ENCODE data around the gene ZNF697.

ZNF697 gene

GRCh38 chr1:119683893-119684292 is 35.8 kb upstream of the ZNF697 start:
- no peak overlapping the region for H3K9ac ChIP-seq (ENCODE audit: low read length)
- H3K9me3 ChIP-seq (ENCODE audit: insufficient read depth, low read length): no peaks in the 10 kb centered on the region
- H3K9me2 ChIP-seq (replicated peaks; ENCODE audit: insufficient read depth, low read length): no peaks in the 10 kb centered on the region
- no peaks in the 10 kb centered on the region for H3F3A ChIP-seq (ENCODE audit: insufficient read depth)
- H3K4me2 ChIP-seq (ENCODE audit: low read depth, low read length, poor library complexity, severe bottlenecking): no peak overlapping the region
- no peak overlapping the region for H3K4me3 ChIP-seq (ENCODE audit: insufficient read depth, low read length, poor library complexity, severe bottlenecking)
- H4K20me1 ChIP-seq (ENCODE audit: low read depth, low read length): no peaks in the 10 kb centered on the region
- no peaks in the 10 kb centered on the region for H3K36me3 ChIP-seq (ENCODE audit: low read length)
- no peaks in the 10 kb centered on the region for H3K79me2 ChIP-seq (ENCODE audit: insufficient read depth, low read length)
- no peak overlapping the region for H2AFZ ChIP-seq (ENCODE audit: low read depth, low read length, severe bottlenecking)
- TF ChIP-seq, protein P1, sequence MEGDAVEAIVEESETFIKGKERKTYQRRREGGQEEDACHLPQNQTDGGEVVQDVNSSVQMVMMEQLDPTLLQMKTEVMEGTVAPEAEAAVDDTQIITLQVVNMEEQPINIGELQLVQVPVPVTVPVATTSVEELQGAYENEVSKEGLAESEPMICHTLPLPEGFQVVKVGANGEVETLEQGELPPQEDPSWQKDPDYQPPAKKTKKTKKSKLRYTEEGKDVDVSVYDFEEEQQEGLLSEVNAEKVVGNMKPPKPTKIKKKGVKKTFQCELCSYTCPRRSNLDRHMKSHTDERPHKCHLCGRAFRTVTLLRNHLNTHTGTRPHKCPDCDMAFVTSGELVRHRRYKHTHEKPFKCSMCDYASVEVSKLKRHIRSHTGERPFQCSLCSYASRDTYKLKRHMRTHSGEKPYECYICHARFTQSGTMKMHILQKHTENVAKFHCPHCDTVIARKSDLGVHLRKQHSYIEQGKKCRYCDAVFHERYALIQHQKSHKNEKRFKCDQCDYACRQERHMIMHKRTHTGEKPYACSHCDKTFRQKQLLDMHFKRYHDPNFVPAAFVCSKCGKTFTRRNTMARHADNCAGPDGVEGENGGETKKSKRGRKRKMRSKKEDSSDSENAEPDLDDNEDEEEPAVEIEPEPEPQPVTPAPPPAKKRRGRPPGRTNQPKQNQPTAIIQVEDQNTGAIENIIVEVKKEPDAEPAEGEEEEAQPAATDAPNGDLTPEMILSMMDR (IDR thresholded peaks at IDR 0.05; ENCODE audit: insufficient read depth, low read length, poor library complexity, severe bottlenecking): no peak
- TF ChIP-seq EZH2phosphoT487 (conservative IDR thresholded peaks at IDR 0.05; ENCODE audit: low read length): no peak
- no peak overlapping the region for H3K27ac ChIP-seq (ENCODE audit: low read depth, low read length)
- H3K27me3 ChIP-seq (ENCODE audit: low read length): no peaks in the 10 kb centered on the region

- TF ChIP-seq, protein P1 (IDR thresholded peaks at IDR 0.05; ENCODE audit: insufficient read depth, low read length, poor library complexity, severe bottlenecking): no peak
- TF ChIP-seq EZH2phosphoT487 (conservative IDR thresholded peaks at IDR 0.05; ENCODE audit: low read length): no peak
- H3K36me3 ChIP-seq (ENCODE audit: low read length): no peaks in the 10 kb centered on the region
- H4K20me1 ChIP-seq (ENCODE audit: low read depth, low read length): no peaks in the 10 kb centered on the region
These were observed 34.1 kb upstream of the ZNF697 start for GRCh38 chr1:119682141-119682540.

DNA sequence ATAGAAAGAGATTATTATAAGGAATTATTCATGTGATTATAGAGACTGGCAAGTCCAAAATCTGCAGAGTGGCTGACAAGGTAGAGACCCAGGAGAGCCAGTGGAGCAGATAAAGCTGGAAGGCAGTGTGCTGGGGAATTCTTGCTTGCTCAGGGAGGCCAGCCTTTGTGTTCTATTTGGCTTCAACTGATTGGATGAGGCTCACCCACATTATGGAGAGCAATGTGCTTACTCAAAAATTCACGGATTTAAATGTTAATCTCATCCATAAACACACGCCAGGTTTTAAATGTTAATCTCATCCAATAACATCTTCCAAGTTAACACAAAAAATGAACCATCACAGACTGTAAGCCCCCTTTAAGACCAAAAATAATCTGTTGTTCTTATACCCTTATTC is 33.5 kb upstream of the ZNF697 start:
- H3K9me2 ChIP-seq (replicated peaks; ENCODE audit: insufficient read depth, low read length): no peaks in the 10 kb centered on the region
- H3F3A ChIP-seq (ENCODE audit: insufficient read depth): no peaks in the 10 kb centered on the region
- H3K27me3 ChIP-seq (ENCODE audit: low read length): no peaks in the 10 kb centered on the region
- no peak for TF ChIP-seq EZH2phosphoT487 (conservative IDR thresholded peaks at IDR 0.05; ENCODE audit: low read length)
- TF ChIP-seq, protein P1 (IDR thresholded peaks at IDR 0.05; ENCODE audit: insufficient read depth, low read length, poor library complexity, severe bottlenecking): no peak
- no peak overlapping the region for H3K4me3 ChIP-seq (ENCODE audit: insufficient read depth, low read length, poor library complexity, severe bottlenecking)
- no peaks in the 10 kb centered on the region for H3K79me2 ChIP-seq (ENCODE audit: insufficient read depth, low read length)
- H3K9me3 ChIP-seq (ENCODE audit: insufficient read depth, low read length): no peaks in the 10 kb centered on the region
- no peaks in the 10 kb centered on the region for H3K36me3 ChIP-seq (ENCODE audit: low read length)
- H3K27ac ChIP-seq (ENCODE audit: low read depth, low read length): no peak overlapping the region
- H3K4me2 ChIP-seq (ENCODE audit: low read depth, low read length, poor library complexity, severe bottlenecking): no peak overlapping the region
- no peak overlapping the region for H3K9ac ChIP-seq (ENCODE audit: low read length)
- no peak overlapping the region for H2AFZ ChIP-seq (ENCODE audit: low read depth, low read length, severe bottlenecking)
- no peaks in the 10 kb centered on the region for H4K20me1 ChIP-seq (ENCODE audit: low read depth, low read length)

More at GRCh38 chr1:119682141-119682540, 34.1 kb upstream of the ZNF697 start:
- no peak overlapping the region for H3K27ac ChIP-seq (ENCODE audit: low read depth, low read length)
- H3K4me2 ChIP-seq (ENCODE audit: low read depth, low read length, poor library complexity, severe bottlenecking): no peak overlapping the region
- no peaks in the 10 kb centered on the region for H3K9me2 ChIP-seq (replicated peaks; ENCODE audit: insufficient read depth, low read length)
- H3K4me3 ChIP-seq (ENCODE audit: insufficient read depth, low read length, poor library complexity, severe bottlenecking): no peak overlapping the region
- no peaks in the 10 kb centered on the region for H3K9me3 ChIP-seq (ENCODE audit: insufficient read depth, low read length)
- no peak overlapping the region for H3K9ac ChIP-seq (ENCODE audit: low read length)
- H3F3A ChIP-seq (ENCODE audit: insufficient read depth): no peaks in the 10 kb centered on the region
- no peak overlapping the region for H2AFZ ChIP-seq (ENCODE audit: low read depth, low read length, severe bottlenecking)
- H3K79me2 ChIP-seq (ENCODE audit: insufficient read depth, low read length): no peaks in the 10 kb centered on the region
- H3K27me3 ChIP-seq (ENCODE audit: low read length): no peaks in the 10 kb centered on the region

Measured in SU-DHL-6 (cell line).